Measurements from ENCODE around the gene ABLIM2.

The ABLIM2 gene

DNA sequence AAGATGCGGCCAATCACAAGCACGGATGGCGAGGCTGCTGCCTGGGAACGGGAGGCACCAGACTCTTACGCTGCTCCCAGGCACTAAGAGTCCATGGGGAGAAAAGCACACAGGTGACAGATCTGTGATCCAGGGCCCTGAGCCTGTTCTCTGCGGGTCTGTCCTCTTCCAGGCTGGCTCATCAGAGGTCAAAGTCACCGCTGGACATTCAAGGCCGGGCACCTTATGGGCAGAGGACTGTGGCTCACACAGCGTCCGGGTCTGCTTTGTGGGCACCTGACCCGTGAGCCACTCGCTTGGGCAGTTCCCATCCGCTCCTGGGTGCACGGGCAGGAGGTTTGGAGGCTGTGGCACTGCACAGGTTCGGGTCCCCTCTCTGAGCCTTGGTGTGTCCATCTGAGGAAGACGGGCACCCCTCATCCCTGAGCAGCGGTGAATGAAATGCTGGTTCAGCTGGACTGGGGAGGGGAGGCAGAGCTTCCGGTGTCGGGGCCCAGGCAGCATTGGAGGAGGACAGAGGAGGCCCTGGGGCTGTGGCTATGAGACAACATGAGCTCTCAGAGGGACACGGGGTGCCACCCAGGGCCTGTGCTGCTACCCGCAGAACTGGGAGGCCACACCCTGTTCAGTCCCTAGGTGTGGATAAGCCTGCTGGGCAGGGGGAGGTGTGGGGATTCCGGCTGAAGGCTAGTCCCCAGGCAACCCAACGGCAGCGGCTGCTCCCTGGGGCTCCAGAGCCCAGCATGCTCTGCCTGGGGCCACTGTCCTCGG, 157.7 kb downstream of the ABLIM2 start:
- no peak for TF ChIP-seq SNAI2 (CRISPR knock-in tag; IDR thresholded peaks at IDR 0.05)
- TF ChIP-seq, protein P1, sequence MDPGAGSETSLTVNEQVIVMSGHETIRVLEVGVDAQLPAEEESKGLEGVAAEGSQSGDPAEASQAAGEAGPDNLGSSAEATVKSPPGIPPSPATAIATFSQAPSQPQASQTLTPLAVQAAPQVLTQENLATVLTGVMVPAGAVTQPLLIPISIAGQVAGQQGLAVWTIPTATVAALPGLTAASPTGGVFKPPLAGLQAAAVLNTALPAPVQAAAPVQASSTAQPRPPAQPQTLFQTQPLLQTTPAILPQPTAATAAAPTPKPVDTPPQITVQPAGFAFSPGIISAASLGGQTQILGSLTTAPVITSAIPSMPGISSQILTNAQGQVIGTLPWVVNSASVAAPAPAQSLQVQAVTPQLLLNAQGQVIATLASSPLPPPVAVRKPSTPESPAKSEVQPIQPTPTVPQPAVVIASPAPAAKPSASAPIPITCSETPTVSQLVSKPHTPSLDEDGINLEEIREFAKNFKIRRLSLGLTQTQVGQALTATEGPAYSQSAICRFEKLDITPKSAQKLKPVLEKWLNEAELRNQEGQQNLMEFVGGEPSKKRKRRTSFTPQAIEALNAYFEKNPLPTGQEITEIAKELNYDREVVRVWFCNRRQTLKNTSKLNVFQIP (CRISPR knock-in tag; IDR thresholded peaks at IDR 0.05; ENCODE audit: borderline replicate concordance, low read depth), result no peak
- TF ChIP-seq OSR1 (CRISPR knock-in tag; IDR thresholded peaks at IDR 0.05), result no peak
- TF ChIP-seq BACH2 (CRISPR knock-in tag; IDR thresholded peaks at IDR 0.05; ENCODE audit: borderline replicate concordance), result no peak
- TF ChIP-seq RARB (CRISPR knock-in tag; IDR thresholded peaks at IDR 0.05), result no peak
- no peak for TF ChIP-seq ZNF8 (CRISPR knock-in tag; IDR thresholded peaks at IDR 0.05)
- TF ChIP-seq ZFP3 (CRISPR knock-in tag; IDR thresholded peaks at IDR 0.05), result no peak
- TF ChIP-seq ZNF70 (CRISPR knock-in tag; IDR thresholded peaks at IDR 0.05), result no peak
- TF ChIP-seq TOX (CRISPR knock-in tag; IDR thresholded peaks at IDR 0.05; ENCODE audit: borderline replicate concordance), result no peak
- no peak for TF ChIP-seq CSRNP3 (CRISPR knock-in tag; IDR thresholded peaks at IDR 0.05)
- TF ChIP-seq ZFP30 (CRISPR knock-in tag; IDR thresholded peaks at IDR 0.05), result no peak
- no peak for TF ChIP-seq ZNF565 (CRISPR knock-in tag; conservative IDR thresholded peaks at IDR 0.05; ENCODE audit: low read depth)
- TF ChIP-seq, protein P2, sequence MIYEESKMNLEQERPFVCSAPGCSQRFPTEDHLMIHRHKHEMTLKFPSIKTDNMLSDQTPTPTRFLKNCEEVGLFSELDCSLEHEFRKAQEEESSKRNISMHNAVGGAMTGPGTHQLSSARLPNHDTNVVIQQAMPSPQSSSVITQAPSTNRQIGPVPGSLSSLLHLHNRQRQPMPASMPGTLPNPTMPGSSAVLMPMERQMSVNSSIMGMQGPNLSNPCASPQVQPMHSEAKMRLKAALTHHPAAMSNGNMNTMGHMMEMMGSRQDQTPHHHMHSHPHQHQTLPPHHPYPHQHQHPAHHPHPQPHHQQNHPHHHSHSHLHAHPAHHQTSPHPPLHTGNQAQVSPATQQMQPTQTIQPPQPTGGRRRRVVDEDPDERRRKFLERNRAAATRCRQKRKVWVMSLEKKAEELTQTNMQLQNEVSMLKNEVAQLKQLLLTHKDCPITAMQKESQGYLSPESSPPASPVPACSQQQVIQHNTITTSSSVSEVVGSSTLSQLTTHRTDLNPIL (CRISPR knock-in tag; IDR thresholded peaks at IDR 0.05; ENCODE audit: low read depth), result no peak
- TF ChIP-seq PPARA (CRISPR knock-in tag; IDR thresholded peaks at IDR 0.05; ENCODE audit: borderline replicate concordance), result no peak
- no peak for TF ChIP-seq ZC3H10 (CRISPR knock-in tag; IDR thresholded peaks at IDR 0.05)
- TF ChIP-seq ISL1 (CRISPR knock-in tag; IDR thresholded peaks at IDR 0.05), result no peak
- no peak for TF ChIP-seq ESRRG (CRISPR knock-in tag; IDR thresholded peaks at IDR 0.05)
- ATAC-seq, result no peak

DNA sequence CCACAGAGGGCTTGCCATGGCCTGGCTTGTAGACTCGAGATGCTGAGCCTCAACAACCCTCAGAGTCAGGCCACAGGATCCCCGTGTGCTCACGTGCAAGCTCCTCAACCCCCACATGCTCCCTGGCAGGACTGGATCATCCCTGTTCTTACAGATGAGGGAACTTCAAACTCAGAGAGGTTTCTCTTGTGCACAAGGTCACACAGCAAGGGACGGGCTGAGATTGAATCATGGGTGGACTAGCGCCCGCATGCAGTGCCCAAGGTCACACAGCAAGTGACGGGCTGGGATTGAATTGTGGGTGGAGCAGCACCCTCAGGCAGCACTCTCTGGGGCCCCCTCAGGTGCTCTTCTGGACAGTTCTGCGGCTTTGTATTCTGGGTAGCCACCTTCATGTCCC, 158.4 kb downstream of the ABLIM2 start:
- ATAC-seq, result no peak
- TF ChIP-seq, protein P2 (CRISPR knock-in tag; IDR thresholded peaks at IDR 0.05; ENCODE audit: low read depth), result no peak
- no peak for TF ChIP-seq GLIS3 (CRISPR knock-in tag; IDR thresholded peaks at IDR 0.05)
- TF ChIP-seq ZC3H10 (CRISPR knock-in tag; IDR thresholded peaks at IDR 0.05), result no peak
- TF ChIP-seq ARNTL (CRISPR knock-in tag; IDR thresholded peaks at IDR 0.05; ENCODE audit: borderline replicate concordance, low read depth), result no peak
- TF ChIP-seq, protein P1 (CRISPR knock-in tag; IDR thresholded peaks at IDR 0.05; ENCODE audit: borderline replicate concordance, low read depth), result no peak
- no peak for TF ChIP-seq OSR1 (CRISPR knock-in tag; IDR thresholded peaks at IDR 0.05)
- TF ChIP-seq ISL1 (CRISPR knock-in tag; IDR thresholded peaks at IDR 0.05), result no peak
- no peak for TF ChIP-seq ZFP3 (CRISPR knock-in tag; IDR thresholded peaks at IDR 0.05)
- no peak for TF ChIP-seq CSDC2 (CRISPR knock-in tag; IDR thresholded peaks at IDR 0.05)
- no peak for TF ChIP-seq RARB (CRISPR knock-in tag; IDR thresholded peaks at IDR 0.05)
- no peak for TF ChIP-seq PPARA (CRISPR knock-in tag; IDR thresholded peaks at IDR 0.05; ENCODE audit: borderline replicate concordance)
- no peak for TF ChIP-seq ZNF70 (CRISPR knock-in tag; IDR thresholded peaks at IDR 0.05)
- TF ChIP-seq CSRNP3 (CRISPR knock-in tag; IDR thresholded peaks at IDR 0.05), result no peak
- no peak for TF ChIP-seq ZFP30 (CRISPR knock-in tag; IDR thresholded peaks at IDR 0.05)
- TF ChIP-seq SNAI2 (CRISPR knock-in tag; IDR thresholded peaks at IDR 0.05), result no peak
- no peak for TF ChIP-seq ESRRG (CRISPR knock-in tag; IDR thresholded peaks at IDR 0.05)
- no peak for TF ChIP-seq TOX (CRISPR knock-in tag; IDR thresholded peaks at IDR 0.05; ENCODE audit: borderline replicate concordance)

Measured in SK-N-SH treated with all-trans-retinoic acid at 6 μM for 48 hours (cell line).